Right lobe of liver (tissue), 6 donors: ENCODE measurements around the gene RAB1A. TPM values are rescaled to one million over a fixed set of nuclear protein-coding genes. Genes with fewer than 3 reads are reported as not detected.
A peak's percentile ranks its signal among the peaks of the same experiment; 100 is the strongest.

Source experiments
- ATAC-seq, 4 donors: fragments of 200-7000 bp; cut with Tn5 transposase; one replicate each; pipeline ENCODE4 v1.9.1; 2020; ENCODE audit warnings: mild to moderate bottlenecking in 4 of 4, moderate library complexity in 4 of 4
- DNase-seq, 3 donors: peaks; one replicate each; pipeline ENCODE4 v3.0.0-alpha.2; 2020
- H3K27ac ChIP-seq, 3 donors: fragments of 200-600 bp; one replicate each; pipeline ENCODE4 v1.8.0; 2022
- H3K27me3 ChIP-seq, 2 donors: fragments of 200-600 bp; one replicate each; pipeline ENCODE4 v1.8.0; 2022
- H3K36me3 ChIP-seq, 4 donors: fragments of 200-600 bp; sonication (generic) in 1 of 4; one replicate each; pipeline versions ENCODE4 v1.5.1 to v1.8.0; 2017 to 2022; ENCODE audit warnings: control low read depth in 1 of 4
- H3K4me1 ChIP-seq, 4 donors: fragments of 200-600 bp; sonication (generic) in 1 of 4; one replicate each; pipeline versions ENCODE4 v1.5.1 to v1.8.0; 2017 to 2022; ENCODE audit warnings: control low read depth in 1 of 4
- H3K4me3 ChIP-seq, 3 donors: fragments of 200-600 bp; one replicate each; pipeline ENCODE4 v1.8.0; 2022
- H3K9me3 ChIP-seq, 4 donors: fragments of 200-600 bp; sonication (generic) in 1 of 4; one replicate each; pipeline versions ENCODE4 v1.5.1 to v1.8.0; 2017 to 2022; ENCODE audit warnings: control low read depth in 1 of 4
- POLR2A ChIP-seq: fragments of 450-650 bp; IDR thresholded peaks from one replicate; pipeline ENCODE4 v1.6.1; 2017; ENCODE audit warnings: antibody characterized with exemption, mild to moderate bottlenecking
- WGBS: methylation state at CpG from one replicate; pipeline ENCODE4 v1.1.6; 2018; ENCODE audit warnings: low coverage, low lambda C conversion rate; ENCODE audit not compliant: insufficient coverage; ENCODE audit errors: missing lambda C conversion rate; 5-methylcytosine and 5-hydroxymethylcytosine counted together
- intact Hi-C, 2 donors: fragments of 100-400 bp; cut with DNase I; formaldehyde crosslinking; loops; one replicate each; pipeline versions ENCODE4 v1.11.2 to v1.14.1; 2022
- total RNA-seq, 6 experiments: library from RNA; depleted of rRNA in 2 of 6; stranded (reverse); fragments of >200 nt in 2 of 6; fragmentation: NEBNext Ultra II Directional in 3 of 6; extraction: Animal tissue kit (Norgen Biotek cat#: 25700) in 3 of 6; gene quantifications; one replicate each; pipeline versions ENCODE4 v1.1.0 to v1.2.4, GENCODE V29; 2016 to 2023
- TF ChIP-seq, protein P1 (sequence below), 4 donors: fragments of 200-600 bp in 3 of 4; fragments of 450-650 bp in 1 of 4; IDR thresholded peaks; one replicate each; pipeline versions ENCODE4 v1.5.1 to v1.8.0; 2016 to 2022; ENCODE audit warnings: antibody characterized with exemption in 4 of 4, mild to moderate bottlenecking in 2 of 4
- donor health status: DM: no; HTN: yes; CAD: no.
- donor health status: DM: no; HTN: no; CAD: no.
- donor health status: DM: no; HTN: no; CAD: no.
- donor health status: DM: no; HTN: yes; CAD: no.
- donor health status: DM: no; HTN: yes; CAD: no.

RAB1A gene
- total RNA-seq, 6 experiments from 2014 or later: 65.0 to 119 (median 81.3) TPM

DNA sequence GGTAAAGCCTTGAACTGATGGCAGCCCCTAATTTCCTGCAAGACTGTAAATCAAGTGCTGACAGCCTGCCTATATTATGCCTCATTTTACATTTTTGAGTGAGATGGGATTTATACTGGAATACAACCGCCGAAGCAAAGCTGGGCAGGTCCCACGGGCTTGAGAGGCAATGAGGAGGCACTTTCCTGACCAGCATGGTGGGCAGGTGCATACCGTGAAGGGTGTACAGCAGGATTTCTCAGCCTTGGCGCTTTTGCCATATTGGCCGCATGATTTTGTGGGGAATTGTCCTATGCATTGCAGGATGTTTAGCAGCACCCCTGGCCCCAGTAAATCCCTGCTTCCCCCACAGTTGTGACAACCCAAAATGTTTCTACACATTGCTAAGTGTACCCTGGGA, 50.9 kb downstream of the RAB1A start:
- intact Hi-C loops: no loop called here
- Histone ChIP-seq H3K4me1 (peaks cover 0 to 54% (median 17%) of the 10 kb centered on the region in 4 donors), H3K9me3 (no peaks in the 10 kb centered on the region), H3K4me3 (no peak overlapping the region), H3K27me3 (no peaks in the 10 kb centered on the region), H3K27ac (no peak overlapping the region), H3K36me3 (peaks cover 3 to 32% (median 17%) of the 10 kb centered on the region in 4 donors)
- ATAC-seq (no peak), DNase-seq (no peak)
- TF ChIP-seq, protein P1, sequence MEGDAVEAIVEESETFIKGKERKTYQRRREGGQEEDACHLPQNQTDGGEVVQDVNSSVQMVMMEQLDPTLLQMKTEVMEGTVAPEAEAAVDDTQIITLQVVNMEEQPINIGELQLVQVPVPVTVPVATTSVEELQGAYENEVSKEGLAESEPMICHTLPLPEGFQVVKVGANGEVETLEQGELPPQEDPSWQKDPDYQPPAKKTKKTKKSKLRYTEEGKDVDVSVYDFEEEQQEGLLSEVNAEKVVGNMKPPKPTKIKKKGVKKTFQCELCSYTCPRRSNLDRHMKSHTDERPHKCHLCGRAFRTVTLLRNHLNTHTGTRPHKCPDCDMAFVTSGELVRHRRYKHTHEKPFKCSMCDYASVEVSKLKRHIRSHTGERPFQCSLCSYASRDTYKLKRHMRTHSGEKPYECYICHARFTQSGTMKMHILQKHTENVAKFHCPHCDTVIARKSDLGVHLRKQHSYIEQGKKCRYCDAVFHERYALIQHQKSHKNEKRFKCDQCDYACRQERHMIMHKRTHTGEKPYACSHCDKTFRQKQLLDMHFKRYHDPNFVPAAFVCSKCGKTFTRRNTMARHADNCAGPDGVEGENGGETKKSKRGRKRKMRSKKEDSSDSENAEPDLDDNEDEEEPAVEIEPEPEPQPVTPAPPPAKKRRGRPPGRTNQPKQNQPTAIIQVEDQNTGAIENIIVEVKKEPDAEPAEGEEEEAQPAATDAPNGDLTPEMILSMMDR (IDR thresholded peaks at IDR 0.05): no peak
- no peak for TF ChIP-seq POLR2A
- WGBS: 90% methylated on average over 4 of the region's 6 CpGs

DNA sequence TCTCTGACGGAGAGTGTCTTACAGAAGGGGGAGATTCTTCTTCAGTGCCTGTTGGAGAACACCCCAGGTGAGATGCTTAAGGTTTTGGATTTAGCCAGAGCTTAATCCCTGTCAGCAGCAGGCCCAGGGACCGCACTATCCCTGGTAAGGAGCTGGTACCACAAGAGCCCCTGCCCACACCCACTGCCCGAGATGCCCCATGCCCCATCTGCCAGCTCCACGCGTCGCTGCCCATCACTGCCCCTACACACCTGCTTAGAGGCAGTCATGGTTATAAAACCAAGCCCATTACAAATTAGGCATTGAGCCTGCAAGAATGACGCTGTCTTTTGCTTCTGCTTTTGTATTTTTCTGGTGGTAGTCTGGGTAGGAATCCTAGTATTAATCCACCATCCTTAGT, 52.0 kb downstream of the RAB1A start:
- no peak for TF ChIP-seq POLR2A
- TF ChIP-seq, protein P1 (IDR thresholded peaks at IDR 0.05): no peak
- Histone ChIP-seq H3K9me3 (no peaks in the 10 kb centered on the region), H3K27me3 (no peaks in the 10 kb centered on the region), H3K4me3 (no peak overlapping the region), H3K36me3 (peaks cover 3 to 21% (median 15%) of the 10 kb centered on the region in 4 donors), H3K4me1 (peaks cover 0 to 44% (median 16%) of the 10 kb centered on the region in 4 donors), H3K27ac (no peak overlapping the region)
- 97% methylated on average over 6 of the region's 7 CpGs for WGBS
- ATAC-seq (no peak), DNase-seq (peak in 1 of 3 donors; percentile 27)
- intact Hi-C loops: no loop called here

DNA sequence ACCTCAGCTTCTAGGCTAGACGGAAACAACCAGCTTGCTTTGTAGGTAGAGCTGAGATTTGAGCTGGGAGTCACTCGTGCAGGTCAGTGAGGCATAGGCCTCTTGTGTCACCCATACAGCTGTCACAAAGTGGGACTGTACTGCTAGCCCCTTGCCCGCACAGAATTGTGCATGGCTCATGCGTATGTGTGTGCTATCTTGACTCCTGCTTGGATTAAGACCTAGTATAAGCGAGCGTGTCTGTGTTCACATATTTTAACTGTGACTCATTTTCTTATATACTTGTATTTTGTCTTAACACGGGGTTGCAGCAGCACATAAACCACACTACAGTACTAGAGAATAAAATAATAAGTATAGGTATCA, 53.6 kb downstream of the RAB1A start:
- DNase-seq: peak in 1 of 3 donors; percentile 35
- Histone ChIP-seq H3K9me3 (no peaks in the 10 kb centered on the region), H3K36me3 (peaks cover 3 to 16% (median 9%) of the 10 kb centered on the region in 4 donors), H3K27ac (peak overlapping the region in 2 of 3 donors; percentile 55 to 61), H3K4me3 (no peak overlapping the region), H3K27me3 (no peaks in the 10 kb centered on the region), H3K4me1 (peaks cover 0 to 29% (median 8%) of the 10 kb centered on the region in 4 donors)
- ATAC-seq: no peak
- no peak for TF ChIP-seq POLR2A
- TF ChIP-seq, protein P1 (IDR thresholded peaks at IDR 0.05): no peak
- intact Hi-C loops: no loop called here
- 74% methylated on average over 7 of the region's 7 CpGs for WGBS

DNA sequence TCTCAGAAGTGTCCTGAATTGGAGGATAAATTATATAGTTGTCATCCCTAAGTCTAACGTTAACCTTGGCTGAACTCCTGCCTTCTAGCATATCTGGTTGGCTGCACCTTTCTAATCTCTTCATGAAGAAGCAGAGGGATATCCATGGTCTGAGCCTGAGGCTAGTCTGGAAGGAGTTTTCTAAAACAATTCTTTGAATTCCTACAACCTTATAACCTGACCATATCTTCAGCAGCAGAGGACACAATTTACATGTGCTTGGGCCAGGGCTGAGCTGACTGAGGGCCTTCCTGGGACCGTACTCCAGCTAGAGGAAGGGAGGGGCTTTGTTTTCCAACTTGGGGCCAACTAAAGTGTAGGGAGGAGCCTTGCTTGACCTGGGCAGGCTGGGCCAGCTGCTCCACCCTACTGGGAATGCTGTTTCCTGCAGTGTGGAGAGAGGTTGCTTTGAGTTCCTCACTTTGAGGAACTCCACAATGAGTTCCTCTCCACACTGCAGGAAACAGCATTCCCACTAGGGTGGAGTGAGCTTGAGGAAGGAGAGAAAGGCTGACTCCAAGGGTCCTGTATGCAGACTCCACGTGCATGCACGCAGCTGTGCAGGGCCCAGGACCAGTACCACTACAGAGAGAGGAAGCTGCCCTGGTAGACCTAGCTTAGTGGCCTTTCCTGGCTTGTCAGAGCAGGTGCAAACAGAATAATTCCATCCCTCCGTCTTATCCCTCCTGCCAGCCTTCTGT, 54.1 kb downstream of the RAB1A start:
- no peak for DNase-seq
- H3K27me3 ChIP-seq: no peaks in the 10 kb centered on the region
- WGBS: 44% methylated on average over 2 of the region's 5 CpGs
- H3K9me3 ChIP-seq: no peaks in the 10 kb centered on the region
- H3K4me3 ChIP-seq: no peak overlapping the region
- intact Hi-C loops: no loop called here
- H3K4me1 ChIP-seq: peaks cover 0 to 23% (median 7%) of the 10 kb centered on the region in 4 donors
- ATAC-seq: peak; percentile 44 to 73 (median 64)
- peaks cover 3 to 16% (median 9%) of the 10 kb centered on the region in 4 donors for H3K36me3 ChIP-seq
- no peak for TF ChIP-seq POLR2A
- TF ChIP-seq, protein P1 (IDR thresholded peaks at IDR 0.05): no peak
- peak overlapping the region in 2 of 3 donors; percentile 55 to 61 for H3K27ac ChIP-seq
